AG20443 (cell line): ENCODE measurements around the gene HTRA1.
A peak's percentile ranks its signal among the peaks of the same experiment; 100 is the strongest.

Experiments
- DNase-seq: peaks from one replicate; pipeline ENCODE4 v3.0.0; 2012; ENCODE audit warnings: low spot score, mixed read lengths

Gene HTRA1

GRCh38 chr10:122461367-122461728, at the start of gene HTRA1:
TSS of gene HTRA1 (plus strand) at chr10:122461553. CDS start at chr10:122461653, 100 bp downstream.
- peak; percentile 93 for DNase-seq

- DNase-seq: no peak
Measured at GRCh38 chr10:122413327-122413726, 48.0 kb upstream of the HTRA1 start.

GRCh38 chr10:122417667-122418066, 43.7 kb upstream of the HTRA1 start:
- DNase-seq: peak; percentile 17

- no peak for DNase-seq
Measured at GRCh38 chr10:122419016-122419415, 42.3 kb upstream of the HTRA1 start.

- peak; percentile 54 for DNase-seq
Measured at GRCh38 chr10:122419876-122420623, 41.3 kb upstream of the HTRA1 start.

- DNase-seq: no peak
Measured at GRCh38 chr10:122420624-122421007, 40.7 kb upstream of the HTRA1 start.

GRCh38 chr10:122421054-122421625, 40.2 kb upstream of the HTRA1 start:
- no peak for DNase-seq

- no peak for DNase-seq
Measured at GRCh38 chr10:122421742-122422141, 39.6 kb upstream of the HTRA1 start.

- no peak for DNase-seq
Measured at GRCh38 chr10:122422266-122422989, 38.9 kb upstream of the HTRA1 start.

GRCh38 chr10:122424059-122424458, 37.3 kb upstream of the HTRA1 start:
- no peak for DNase-seq

- no peak for DNase-seq
Measured at GRCh38 chr10:122426829-122427228, 34.5 kb upstream of the HTRA1 start.

- DNase-seq: no peak
Measured at GRCh38 chr10:122427280-122427679, 34.1 kb upstream of the HTRA1 start.

- DNase-seq: peak; percentile 30
Measured at GRCh38 chr10:122435212-122435827, 26.0 kb upstream of the HTRA1 start.

- peak; percentile 74 for DNase-seq
Measured at GRCh38 chr10:122441961-122442360, 19.4 kb upstream of the HTRA1 start.

- DNase-seq: no peak
Measured at GRCh38 chr10:122445469-122445868, 15.9 kb upstream of the HTRA1 start.

- DNase-seq: no peak
Measured at GRCh38 chr10:122445904-122446303, 15.4 kb upstream of the HTRA1 start.

- DNase-seq: no peak
Measured at GRCh38 chr10:122446668-122447423, 14.5 kb upstream of the HTRA1 start.

- no peak for DNase-seq
Measured at GRCh38 chr10:122448600-122448999, 12.8 kb upstream of the HTRA1 start.

GRCh38 chr10:122449153-122449552, 12.2 kb upstream of the HTRA1 start:
- no peak for DNase-seq

- DNase-seq: no peak
Measured at GRCh38 chr10:122450353-122450990, 10.9 kb upstream of the HTRA1 start.

GRCh38 chr10:122454071-122454470, 7.3 kb upstream of the HTRA1 start:
- no peak for DNase-seq
